Liver (tissue), 9 donors: Measurements from ENCODE around the gene EIF3F. TPM values are rescaled to one million over a fixed set of nuclear protein-coding genes. Genes with fewer than 3 reads are reported as not detected.

Experiments
- DNase-seq: peaks from one replicate; pipeline ENCODE4 v3.0.0-alpha.2; 2017; ENCODE audit warnings: low spot score
- H3K27ac ChIP-seq, 2 donors: one replicate each; pipeline ENCODE4 v1.7.0; 2013; ENCODE audit warnings: inconsistent platforms in 2 of 2, low read length in 2 of 2, control low read depth in 1 of 2, low read depth in 1 of 2, mild to moderate bottlenecking in 1 of 2
- H3K27me3 ChIP-seq, 4 donors: one replicate each; pipeline versions ENCODE4 v1.6.1 to v1.7.0; 2013; ENCODE audit warnings: low read length in 3 of 4, inconsistent platforms in 1 of 4, mild to moderate bottlenecking in 1 of 4, moderate library complexity in 1 of 4; ENCODE audit not compliant: control insufficient read depth in 4 of 4, insufficient read depth in 4 of 4
- H3K36me3 ChIP-seq, 4 donors: one replicate each; pipeline versions ENCODE4 v1.6.1 to v1.7.0; 2013; ENCODE audit warnings: low read length in 3 of 4, mild to moderate bottlenecking in 3 of 4, low read depth in 1 of 4, moderate library complexity in 1 of 4; ENCODE audit not compliant: control insufficient read depth in 4 of 4, insufficient read depth in 3 of 4
- H3K4me1 ChIP-seq, 4 donors: one replicate each; pipeline versions ENCODE4 v1.6.1 to v1.7.0; 2013; ENCODE audit warnings: low read length in 3 of 4, mild to moderate bottlenecking in 3 of 4, moderate library complexity in 1 of 4; ENCODE audit not compliant: control insufficient read depth in 4 of 4, insufficient read depth in 4 of 4
- H3K4me3 ChIP-seq, 3 donors: one replicate each; pipeline versions ENCODE4 v1.6.1 to v1.7.0; 2013; ENCODE audit warnings: low read length in 3 of 3, control low read depth in 1 of 3, low read depth in 1 of 3, mild to moderate bottlenecking in 1 of 3
- H3K9ac ChIP-seq, 2 donors: one replicate each; pipeline ENCODE4 v1.7.0; 2013; ENCODE audit warnings: low read length in 2 of 2, mild to moderate bottlenecking in 2 of 2, moderate library complexity in 2 of 2, control low read depth in 1 of 2, low read depth in 1 of 2
- H3K9me3 ChIP-seq, 4 donors: one replicate each; pipeline versions ENCODE4 v1.6.1 to v1.7.0; 2013; ENCODE audit warnings: low read length in 3 of 4; ENCODE audit not compliant: control insufficient read depth in 4 of 4
- ATF3 ChIP-seq: IDR thresholded peaks from 2 replicates; pipeline ENCODE4 v1.6.1; 2016; ENCODE audit warnings: antibody characterized with exemption
- CTCF ChIP-seq: fragments of 150-350 bp; IDR thresholded peaks from 2 replicates; pipeline ENCODE4 v1.5.1; 2017; ENCODE audit warnings: improper control_type of control experiment, low read depth, low read length; ENCODE audit not compliant: missing input control
- EGR1 ChIP-seq, 2 donors: IDR thresholded peaks; 2 replicates each; pipeline ENCODE4 v1.6.1; 2016 to 2018; ENCODE audit warnings: antibody characterized with exemption in 2 of 2, low read depth in 2 of 2
- FOXA2 ChIP-seq: IDR thresholded peaks from 2 replicates; pipeline ENCODE4 v1.6.1; 2016; ENCODE audit warnings: antibody characterized with exemption
- GABPA ChIP-seq, 2 donors: IDR thresholded peaks in 1 of 2; conservative IDR thresholded peaks in 1 of 2; 2 replicates each; pipeline ENCODE4 v1.6.1; 2016; ENCODE audit warnings: antibody characterized with exemption in 2 of 2, mild to moderate bottlenecking in 1 of 2, moderate library complexity in 1 of 2
- HNF4G ChIP-seq: IDR thresholded peaks from 2 replicates; pipeline ENCODE4 v1.6.1; 2016; ENCODE audit warnings: antibody characterized with exemption
- JUND ChIP-seq, 2 donors: IDR thresholded peaks; 2 replicates each; pipeline ENCODE4 v1.6.1; 2016; ENCODE audit warnings: antibody characterized with exemption in 2 of 2
- MAX ChIP-seq: IDR thresholded peaks from 2 replicates; pipeline ENCODE4 v1.6.1; 2016; ENCODE audit warnings: antibody characterized with exemption
- REST ChIP-seq: IDR thresholded peaks from 2 replicates; pipeline ENCODE4 v1.6.1; 2016; ENCODE audit warnings: antibody characterized with exemption, mild to moderate bottlenecking
- TAF1 ChIP-seq: conservative IDR thresholded peaks from 2 replicates; pipeline ENCODE4 v1.6.1; 2016; ENCODE audit warnings: antibody characterized with exemption, mild to moderate bottlenecking
- WGBS: extraction: QIAGEN DNeasy Blood & Tissue Kit; methylation state at CpG from one replicate; pipeline ENCODE4 v1.1.7; 2013; 5-methylcytosine and 5-hydroxymethylcytosine counted together
- polyA plus RNA-seq, 2 donors: library from polyadenylated mRNA; stranded (reverse) in 1 of 2; unstranded in 1 of 2; fragments of 200-250 nt in 1 of 2; fragments of >200 nt in 1 of 2; fragmentation: Nextera tagmentation in 1 of 2; extraction: Ambion mirVana in 1 of 2; gene quantifications; one replicate each; pipeline versions ENCODE4 v1.2.1 to v1.2.3, GENCODE V29; 2013 to 2015
- total RNA-seq, 2 donors: library from RNA; depleted of rRNA; stranded (reverse); fragments of >200 nt; gene quantifications; one replicate each; pipeline ENCODE4 v1.2.3, GENCODE V29; 2014
- donor health status: healthy.
- donor health status: healthy.
- donor health status: healthy.
- donor health status: healthy.
- donor health status: healthy.

Gene EIF3F
- total and polyA plus RNA-seq, 4 donors, result 59.4 to 246 (median 147) TPM

- TF ChIP-seq HNF4G (no peak), FOXA2 (no peak)
- Histone ChIP-seq H3K27ac (no peak overlapping the region), H3K9ac (no peak overlapping the region), H3K9me3 (no peaks in the 10 kb centered on the region), H3K36me3 (no peaks in the 10 kb centered on the region), H3K27me3 (peaks cover 0 to 8% (median 6%) of the 10 kb centered on the region in 4 donors), H3K4me3 (no peak overlapping the region), H3K4me1 (peaks cover 5 to 20% (median 14%) of the 10 kb centered on the region in 4 donors)
- 98% methylated on average over 2 of the region's 2 CpGs for WGBS
- DNase-seq, result no peak
Measured at GRCh38 chr11:8017071-8017470, 29.9 kb downstream of the EIF3F start.

- Histone ChIP-seq H3K4me1 (peaks cover 5 to 20% (median 14%) of the 10 kb centered on the region in 4 donors), H3K36me3 (no peaks in the 10 kb centered on the region), H3K27me3 (peaks cover 0 to 8% (median 6%) of the 10 kb centered on the region in 4 donors), H3K9me3 (no peaks in the 10 kb centered on the region), H3K4me3 (no peak overlapping the region), H3K9ac (no peak overlapping the region), H3K27ac (no peak overlapping the region)
- no peak for DNase-seq
- TF ChIP-seq JUND (IDR thresholded peaks at IDR 0.05) (no peak), MAX (no peak), ATF3 (no peak), REST (no peak), CTCF (no peak)
- 39% methylated on average over 13 of the region's 13 CpGs for WGBS
Measured at GRCh38 chr11:8017894-8018483, 30.9 kb downstream of the EIF3F start.

- Histone ChIP-seq H3K36me3 (no peaks in the 10 kb centered on the region), H3K9ac (no peak overlapping the region), H3K4me1 (peaks cover 5 to 20% (median 14%) of the 10 kb centered on the region in 4 donors), H3K27ac (peak overlapping the region in 1 of 2 donors; percentile 4), H3K9me3 (no peaks in the 10 kb centered on the region), H3K27me3 (peaks cover 0 to 8% (median 6%) of the 10 kb centered on the region in 4 donors), H3K4me3 (peak overlapping the region in 2 of 3 donors; percentile 41 to 58)
- DNase-seq, result no peak
- 3% methylated on average over 62 of the region's 62 CpGs for WGBS
- TF ChIP-seq EGR1 (IDR thresholded peaks at IDR 0.05; ENCODE audit: low read depth in 2 of 2) (no peak), GABPA (IDR thresholded peaks at IDR 0.05 in 1 of 2, conservative IDR thresholded peaks at IDR 0.05 in 1 of 2) (no peak), TAF1 (no peak), REST (no peak), HNF4G (no peak)
Measured at GRCh38 chr11:8018484-8019313, 31.6 kb downstream of the EIF3F start.
